SKM-1 treated with dmso at 0.1 percent for 144 hours (cell line): ENCODE measurements around the gene RBMS2.
A peak's percentile ranks its signal among the peaks of the same experiment; 100 is the strongest.

Experiments
- DNase-seq: peaks from one replicate; lab custom pipeline; 2025; ENCODE audit not compliant: unreplicated experiment; lab: John Stamatoyannopoulos, UW

RBMS2 gene

GRCh38 chr12:56581418-56582145 lies 60.0 kb downstream of the RBMS2 start:
- no peak for DNase-seq

GRCh38 chr12:56585098-56585497 lies 63.5 kb downstream of the RBMS2 start:
- no peak for DNase-seq

- DNase-seq, result no peak
These were observed 68.2 kb downstream of the RBMS2 start for GRCh38 chr12:56589783-56590182.

- no peak for DNase-seq
These were observed 68.7 kb downstream of the RBMS2 start for GRCh38 chr12:56590237-56590830.

GRCh38 chr12:56591126-56591525 lies 69.5 kb downstream of the RBMS2 start:
- no peak for DNase-seq

GRCh38 chr12:56591961-56592360 lies 70.3 kb downstream of the RBMS2 start:
- DNase-seq, result no peak

GRCh38 chr12:56593909-56594621 lies 72.4 kb downstream of the RBMS2 start:
- DNase-seq, result no peak

GRCh38 chr12:56596815-56597214 lies 75.2 kb downstream of the RBMS2 start:
- DNase-seq, result no peak

GRCh38 chr12:56599041-56599440 lies 77.4 kb downstream of the RBMS2 start:
- DNase-seq, result no peak

GRCh38 chr12:56599797-56600196 lies 78.2 kb downstream of the RBMS2 start:
- no peak for DNase-seq

GRCh38 chr12:56600753-56601152 lies 79.1 kb downstream of the RBMS2 start:
- no peak for DNase-seq

GRCh38 chr12:56601503-56601902 lies 79.9 kb downstream of the RBMS2 start:
- DNase-seq, result no peak

GRCh38 chr12:56602239-56602638 lies 80.6 kb downstream of the RBMS2 start:
- DNase-seq, result no peak

- no peak for DNase-seq
These were observed 82.7 kb downstream of the RBMS2 start for GRCh38 chr12:56604355-56604754.

- no peak for DNase-seq
These were observed 93.0 kb downstream of the RBMS2 start for GRCh38 chr12:56614627-56615026.

- no peak for DNase-seq
These were observed 94.6 kb downstream of the RBMS2 start for GRCh38 chr12:56616244-56616643.

GRCh38 chr12:56616925-56617324 lies 95.3 kb downstream of the RBMS2 start:
- no peak for DNase-seq

GRCh38 chr12:56622535-56622934 lies 100.9 kb downstream of the RBMS2 start:
- no peak for DNase-seq

GRCh38 chr12:56626701-56627100 lies 105.1 kb downstream of the RBMS2 start:
- no peak for DNase-seq

GRCh38 chr12:56628671-56629458 lies 107.2 kb downstream of the RBMS2 start:
- peak; percentile 5 for DNase-seq

GRCh38 chr12:56629459-56630179 lies 108.0 kb downstream of the RBMS2 start:
- no peak for DNase-seq
